Epithelial cell of esophagus (primary cell): Measurements from ENCODE around the gene ZFYVE1.

Experiments
- DNase-seq: peaks from one replicate; pipeline ENCODE4 v3.0.0; 2010; ENCODE audit warnings: low read depth
- H3K4me3 ChIP-seq: 2 replicates; pipeline ENCODE4 v1.5.1; 2011; ENCODE audit warnings: mild to moderate bottlenecking, low read length, control low read depth
- TF ChIP-seq, protein P1 (sequence below): IDR thresholded peaks from 2 replicates; pipeline ENCODE4 v1.5.1; 2011; ENCODE audit warnings: low read depth, mild to moderate bottlenecking, low read length, control low read depth, inconsistent platforms; ENCODE audit not compliant: insufficient read depth; ENCODE audit errors: missing control alignments

ZFYVE1 gene

DNA sequence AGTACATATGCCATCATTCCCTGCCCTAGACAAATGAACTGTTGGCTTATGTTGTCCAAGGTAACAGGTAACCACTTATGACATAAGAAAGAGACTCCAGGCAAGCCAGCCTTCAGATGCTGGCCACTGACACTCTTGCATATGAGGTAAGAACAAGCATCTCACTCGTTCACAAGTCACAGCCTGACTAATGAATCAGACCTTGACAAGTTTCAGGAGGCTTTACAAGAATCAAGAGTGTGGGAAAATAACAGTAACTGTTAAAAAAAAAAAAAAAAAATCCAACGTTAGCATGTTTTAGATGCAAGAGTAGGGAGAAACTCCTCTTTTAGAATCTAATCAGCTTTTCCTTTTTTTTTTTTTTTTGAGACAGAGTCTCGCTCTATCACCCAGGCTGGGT, 40.7 kb downstream of the ZFYVE1 start:
- H3K4me3 ChIP-seq = no peak overlapping the region
- TF ChIP-seq, protein P1, sequence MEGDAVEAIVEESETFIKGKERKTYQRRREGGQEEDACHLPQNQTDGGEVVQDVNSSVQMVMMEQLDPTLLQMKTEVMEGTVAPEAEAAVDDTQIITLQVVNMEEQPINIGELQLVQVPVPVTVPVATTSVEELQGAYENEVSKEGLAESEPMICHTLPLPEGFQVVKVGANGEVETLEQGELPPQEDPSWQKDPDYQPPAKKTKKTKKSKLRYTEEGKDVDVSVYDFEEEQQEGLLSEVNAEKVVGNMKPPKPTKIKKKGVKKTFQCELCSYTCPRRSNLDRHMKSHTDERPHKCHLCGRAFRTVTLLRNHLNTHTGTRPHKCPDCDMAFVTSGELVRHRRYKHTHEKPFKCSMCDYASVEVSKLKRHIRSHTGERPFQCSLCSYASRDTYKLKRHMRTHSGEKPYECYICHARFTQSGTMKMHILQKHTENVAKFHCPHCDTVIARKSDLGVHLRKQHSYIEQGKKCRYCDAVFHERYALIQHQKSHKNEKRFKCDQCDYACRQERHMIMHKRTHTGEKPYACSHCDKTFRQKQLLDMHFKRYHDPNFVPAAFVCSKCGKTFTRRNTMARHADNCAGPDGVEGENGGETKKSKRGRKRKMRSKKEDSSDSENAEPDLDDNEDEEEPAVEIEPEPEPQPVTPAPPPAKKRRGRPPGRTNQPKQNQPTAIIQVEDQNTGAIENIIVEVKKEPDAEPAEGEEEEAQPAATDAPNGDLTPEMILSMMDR = no peak
- peak; percentile 82 for DNase-seq

DNA sequence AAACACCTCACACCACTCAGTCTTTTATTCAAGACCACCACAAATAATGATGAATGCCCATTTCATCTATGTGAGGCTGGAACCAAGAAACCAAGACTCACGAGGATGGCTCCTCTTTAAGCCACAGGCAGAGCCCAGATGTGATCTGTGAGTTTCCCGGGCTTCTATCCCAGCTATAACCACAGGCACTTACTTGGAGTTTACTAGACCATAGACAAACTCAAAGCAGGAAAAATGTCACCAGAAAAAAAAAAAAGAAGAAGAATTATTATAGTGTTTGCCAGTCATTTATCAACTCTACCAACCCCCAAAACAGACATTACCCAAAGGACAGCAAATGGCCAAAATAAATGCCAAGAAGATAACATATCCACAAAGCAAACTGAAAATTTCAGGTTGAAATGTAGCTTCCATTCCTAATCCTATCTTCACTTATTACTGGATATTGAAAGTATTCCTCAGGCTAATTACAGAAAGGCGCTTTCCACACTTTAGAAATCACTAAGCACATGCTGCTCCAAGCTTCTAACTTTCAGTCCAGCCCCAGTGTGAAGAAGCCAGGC, 44.7 kb downstream of the ZFYVE1 start:
- TF ChIP-seq, protein P1 = no peak
- H3K4me3 ChIP-seq = no peak overlapping the region
- no peak for DNase-seq

DNA sequence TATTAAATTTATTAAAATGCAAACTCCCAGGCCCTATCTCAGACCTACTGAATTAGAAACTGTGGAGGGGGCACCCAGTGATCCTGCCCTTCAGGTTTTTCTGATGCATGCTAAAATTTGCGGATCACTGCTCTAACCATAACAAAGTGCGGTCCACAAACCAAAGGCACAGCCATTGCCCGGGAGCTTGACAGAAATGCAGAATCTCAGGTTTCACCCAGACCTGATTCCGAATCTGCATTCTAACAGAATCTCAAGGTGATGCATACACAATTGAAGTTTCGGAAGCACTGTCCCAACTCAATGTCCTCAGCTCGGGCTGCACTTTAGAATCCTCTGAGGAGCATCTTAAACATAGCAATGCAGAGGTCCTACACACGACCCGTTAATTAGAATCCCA, 46.0 kb downstream of the ZFYVE1 start:
- TF ChIP-seq, protein P1 = no peak
- no peak overlapping the region for H3K4me3 ChIP-seq
- no peak for DNase-seq

DNA sequence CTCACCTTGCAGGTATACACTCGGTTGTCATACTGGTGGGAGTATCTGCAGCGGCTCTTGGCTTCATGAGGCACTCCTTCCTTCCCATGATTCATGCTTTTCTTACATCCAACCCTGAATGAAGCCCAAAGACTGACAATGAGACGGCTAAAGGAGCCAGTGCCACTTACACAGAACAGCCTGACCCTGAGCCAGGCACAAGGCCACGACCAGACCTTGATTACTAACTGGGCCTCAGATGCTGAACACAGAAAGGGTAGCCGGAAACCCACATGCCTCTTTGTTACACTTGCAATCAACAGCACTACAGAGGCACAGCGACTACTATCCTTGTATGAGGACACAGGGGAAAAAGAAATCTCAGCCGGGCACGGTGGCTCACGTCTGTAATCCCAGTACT, 48.0 kb downstream of the ZFYVE1 start:
- no peak overlapping the region for H3K4me3 ChIP-seq
- TF ChIP-seq, protein P1 = no peak
- no peak for DNase-seq

DNA sequence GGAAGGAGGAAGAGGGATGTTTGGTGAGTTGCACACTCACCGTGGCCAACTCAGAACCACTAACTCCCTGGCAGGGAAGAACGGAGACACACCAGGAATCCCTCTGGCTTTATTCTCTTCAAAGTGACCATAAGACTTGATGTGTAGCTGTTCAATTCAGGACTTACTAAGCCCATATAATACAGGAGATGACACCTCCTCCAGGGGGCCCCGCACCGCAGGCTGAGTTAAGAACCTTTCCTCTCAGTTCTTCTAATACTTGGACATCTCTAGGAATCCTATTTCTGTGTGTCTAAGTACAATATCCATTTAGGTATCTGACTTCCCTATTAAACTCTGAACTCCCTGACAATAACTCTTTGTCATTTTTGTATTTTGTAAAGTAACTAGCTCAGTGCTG, 51.1 kb downstream of the ZFYVE1 start:
- H3K4me3 ChIP-seq = no peak overlapping the region
- TF ChIP-seq, protein P1 = no peak
- no peak for DNase-seq

DNA sequence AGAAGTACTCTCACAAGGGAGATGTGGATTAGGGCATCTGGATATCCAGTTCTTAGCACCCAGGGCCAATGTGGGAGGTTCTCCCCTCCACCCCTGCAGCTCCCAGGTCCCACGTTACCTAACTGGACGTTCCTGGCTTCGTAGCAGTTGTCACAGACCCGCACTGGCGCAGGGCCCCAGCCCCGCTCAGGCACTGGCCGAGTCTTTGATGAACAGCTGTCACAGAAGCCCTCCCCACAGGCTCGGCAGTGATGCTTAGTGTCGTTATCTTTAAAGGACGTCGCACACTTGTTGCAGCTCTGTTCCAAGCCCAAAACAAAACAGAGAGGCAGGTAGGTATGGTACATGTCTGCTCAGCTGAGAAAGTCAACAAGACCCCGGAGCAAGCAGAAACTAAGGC, 52.2 kb downstream of the ZFYVE1 start:
- TF ChIP-seq, protein P1 = no peak
- no peak overlapping the region for H3K4me3 ChIP-seq
- DNase-seq = no peak

DNA sequence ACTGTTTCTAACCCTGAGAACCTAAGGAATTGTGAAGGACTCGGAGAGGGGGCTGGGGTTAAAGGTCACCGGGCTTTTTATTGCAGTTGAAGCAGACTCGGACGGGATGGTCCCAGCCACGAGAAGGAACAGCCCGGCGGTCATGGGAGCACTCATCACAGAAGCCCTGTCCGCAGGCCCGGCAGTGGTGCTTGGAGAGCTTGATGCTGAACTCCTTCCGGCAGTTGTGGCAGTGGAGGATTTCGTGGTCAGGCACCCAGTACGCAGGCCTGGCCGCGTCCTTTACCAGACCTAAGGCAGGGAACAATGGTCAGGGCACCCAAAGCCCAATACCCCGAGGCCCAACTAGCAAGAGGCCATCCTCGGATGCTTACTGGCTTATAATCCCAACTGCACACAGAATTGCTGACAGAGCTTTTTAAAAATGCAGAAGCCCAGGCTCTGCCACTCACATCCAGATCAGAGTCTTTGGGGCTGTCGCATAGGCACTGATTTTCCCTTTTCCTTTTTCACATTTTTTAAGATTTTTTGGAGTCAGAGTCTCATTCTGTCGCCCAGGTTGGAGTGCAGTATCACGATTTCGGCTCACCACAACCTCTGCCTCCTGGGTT, 56.0 kb downstream of the ZFYVE1 start:
- no peak for DNase-seq
- TF ChIP-seq, protein P1 = no peak

More for the DNA sequence above, 56.0 kb downstream of the ZFYVE1 start:
- no peak overlapping the region for H3K4me3 ChIP-seq
